ENCODE measurements around the gene CSNK2A2. TPM values are rescaled to one million over a fixed set of nuclear protein-coding genes. Genes with fewer than 3 reads are reported as not detected.

CSNK2A2 gene
- total RNA-seq, 2 experiments from 2014 or later, result 49.0 to 51.0 TPM

- CTCF ChIA-PET, result no interaction called here
- H3K36me3 Mint-ChIP-seq (ENCODE audit: low read depth), result no peaks in the 10 kb centered on the region
- no peak for ATAC-seq (ENCODE audit: poor library complexity)
Observed at GRCh38 chr16:58217311-58217925, 19.5 kb upstream of the CSNK2A2 start.

DNA sequence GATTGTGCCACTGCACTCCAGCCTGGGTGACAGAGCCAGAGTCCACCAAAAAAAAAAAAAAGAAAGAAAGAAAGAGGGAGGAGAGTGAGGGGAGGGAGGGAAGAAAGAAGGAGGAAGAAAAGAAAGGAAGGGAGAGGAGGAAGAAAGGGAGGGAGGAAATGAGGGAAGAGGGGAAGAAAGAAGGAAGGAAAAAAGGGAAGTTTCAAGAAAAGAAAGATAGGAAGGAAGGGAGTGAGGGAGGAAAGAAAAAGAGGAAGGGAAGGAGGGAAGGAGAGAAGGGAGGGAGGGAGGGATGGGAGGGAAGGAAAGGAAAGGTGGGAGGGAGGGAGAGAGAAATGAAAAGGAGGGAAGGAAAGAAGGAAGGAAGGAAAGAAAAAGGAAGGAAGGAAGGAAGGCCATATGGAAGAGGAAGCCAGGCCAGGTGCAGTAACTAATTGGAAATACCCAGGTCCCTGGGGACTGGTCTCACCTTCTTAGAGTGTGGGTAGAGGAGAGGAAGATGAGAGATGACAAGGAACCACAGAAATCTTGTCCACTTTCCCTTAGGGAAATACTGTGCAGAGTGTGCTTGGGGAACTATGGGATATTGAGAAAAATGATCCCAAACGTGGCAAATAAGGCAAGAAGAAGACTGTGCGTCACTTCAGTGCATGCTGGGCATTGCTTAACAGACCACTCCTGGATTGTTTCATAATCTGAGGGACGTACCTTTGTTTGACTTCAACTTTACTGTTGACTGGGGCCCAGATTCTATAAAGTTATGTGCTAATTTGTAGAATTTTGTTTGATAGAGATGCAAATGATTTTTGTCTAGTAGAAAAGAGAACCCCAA is 15.1 kb upstream of the CSNK2A2 start:
- Mint-ChIP-seq H3K4me3 (no peak overlapping the region), H3K9me3 (peaks cover 3% of the 10 kb centered on the region), H3K36me3 (ENCODE audit: low read depth) (no peaks in the 10 kb centered on the region), H3K27ac (no peak overlapping the region), H3K4me1 (ENCODE audit: low read depth) (no peaks in the 10 kb centered on the region), H3K27me3 (peaks cover 64% of the 10 kb centered on the region)
- Histone ChIP-seq H3K9me3 (ENCODE audit: control insufficient read depth in 1 of 2, insufficient read depth in 1 of 2, low read length in 2 of 2) (no peaks in the 10 kb centered on the region), H3K27ac (ENCODE audit: low read depth in 1 of 2, low read length in 2 of 2) (no peak overlapping the region), H3K4me1 (ENCODE audit: insufficient read depth, low read length) (no peaks in the 10 kb centered on the region), H3K36me3 (ENCODE audit: insufficient read depth, low read length) (no peaks in the 10 kb centered on the region), H3K4me3 (ENCODE audit: low read length) (no peak overlapping the region), H3K27me3 (ENCODE audit: control insufficient read depth in 1 of 2, insufficient read depth in 2 of 2, low read length in 2 of 2) (peaks cover 4 to 18% of the 10 kb centered on the region in 2 experiments)
- ChIA-PET CTCF (no interaction called here), POLR2A (no interaction called here)
- no peak for DNase-seq
- ATAC-seq (ENCODE audit: poor library complexity), result no peak
- TF ChIP-seq, protein P1, sequence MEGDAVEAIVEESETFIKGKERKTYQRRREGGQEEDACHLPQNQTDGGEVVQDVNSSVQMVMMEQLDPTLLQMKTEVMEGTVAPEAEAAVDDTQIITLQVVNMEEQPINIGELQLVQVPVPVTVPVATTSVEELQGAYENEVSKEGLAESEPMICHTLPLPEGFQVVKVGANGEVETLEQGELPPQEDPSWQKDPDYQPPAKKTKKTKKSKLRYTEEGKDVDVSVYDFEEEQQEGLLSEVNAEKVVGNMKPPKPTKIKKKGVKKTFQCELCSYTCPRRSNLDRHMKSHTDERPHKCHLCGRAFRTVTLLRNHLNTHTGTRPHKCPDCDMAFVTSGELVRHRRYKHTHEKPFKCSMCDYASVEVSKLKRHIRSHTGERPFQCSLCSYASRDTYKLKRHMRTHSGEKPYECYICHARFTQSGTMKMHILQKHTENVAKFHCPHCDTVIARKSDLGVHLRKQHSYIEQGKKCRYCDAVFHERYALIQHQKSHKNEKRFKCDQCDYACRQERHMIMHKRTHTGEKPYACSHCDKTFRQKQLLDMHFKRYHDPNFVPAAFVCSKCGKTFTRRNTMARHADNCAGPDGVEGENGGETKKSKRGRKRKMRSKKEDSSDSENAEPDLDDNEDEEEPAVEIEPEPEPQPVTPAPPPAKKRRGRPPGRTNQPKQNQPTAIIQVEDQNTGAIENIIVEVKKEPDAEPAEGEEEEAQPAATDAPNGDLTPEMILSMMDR (IDR thresholded peaks at IDR 0.05), result no peak
- intact Hi-C loops (cut with DNase I, micrococcal nuclease), result no loop called here

More at GRCh38 chr16:58217311-58217925, 19.5 kb upstream of the CSNK2A2 start:
- Mint-ChIP-seq H3K27me3 (peaks cover 36% of the 10 kb centered on the region), H3K4me1 (ENCODE audit: low read depth) (no peaks in the 10 kb centered on the region), H3K4me3 (no peak overlapping the region), H3K27ac (no peak overlapping the region), H3K9me3 (peaks cover 3% of the 10 kb centered on the region)
- Histone ChIP-seq H3K9me3 (ENCODE audit: control insufficient read depth in 1 of 2, insufficient read depth in 1 of 2, low read length in 2 of 2) (no peaks in the 10 kb centered on the region), H3K36me3 (ENCODE audit: insufficient read depth, low read length) (no peaks in the 10 kb centered on the region), H3K4me3 (ENCODE audit: low read length) (no peak overlapping the region), H3K27me3 (ENCODE audit: control insufficient read depth in 1 of 2, insufficient read depth in 2 of 2, low read length in 2 of 2) (peaks cover 3 to 6% of the 10 kb centered on the region in 2 experiments), H3K4me1 (ENCODE audit: insufficient read depth, low read length) (no peaks in the 10 kb centered on the region), H3K27ac (ENCODE audit: low read depth in 1 of 2, low read length in 2 of 2) (no peak overlapping the region)
- no peak for DNase-seq
- TF ChIP-seq, protein P1 (IDR thresholded peaks at IDR 0.05), result no peak
- intact Hi-C loops (cut with DNase I, micrococcal nuclease), result no loop called here
- POLR2A ChIA-PET, result no interaction called here

- H3K27ac ChIP-seq (ENCODE audit: low read depth in 1 of 2, low read length in 2 of 2), result no peak overlapping the region
- ChIA-PET POLR2A (no interaction called here), CTCF (no interaction called here)
- peaks cover 4 to 18% of the 10 kb centered on the region in 2 experiments for H3K27me3 ChIP-seq (ENCODE audit: control insufficient read depth in 1 of 2, insufficient read depth in 2 of 2, low read length in 2 of 2)
- no peak for DNase-seq
- peaks cover 70% of the 10 kb centered on the region for H3K27me3 Mint-ChIP-seq
- ATAC-seq (ENCODE audit: poor library complexity), result no peak
- no peaks in the 10 kb centered on the region for H3K4me1 ChIP-seq (ENCODE audit: insufficient read depth, low read length)
- H3K27ac Mint-ChIP-seq, result no peak overlapping the region
- H3K4me1 Mint-ChIP-seq (ENCODE audit: low read depth), result no peaks in the 10 kb centered on the region
- intact Hi-C loops (cut with DNase I, micrococcal nuclease), result no loop called here
- peaks cover 3% of the 10 kb centered on the region for H3K9me3 Mint-ChIP-seq
- no peaks in the 10 kb centered on the region for H3K36me3 ChIP-seq (ENCODE audit: insufficient read depth, low read length)
- TF ChIP-seq, protein P1 (IDR thresholded peaks at IDR 0.05), result no peak
- no peaks in the 10 kb centered on the region for H3K36me3 Mint-ChIP-seq (ENCODE audit: low read depth)
- H3K4me3 ChIP-seq (ENCODE audit: low read length), result no peak overlapping the region
- H3K9me3 ChIP-seq (ENCODE audit: control insufficient read depth in 1 of 2, insufficient read depth in 1 of 2, low read length in 2 of 2), result no peaks in the 10 kb centered on the region
- H3K4me3 Mint-ChIP-seq, result no peak overlapping the region
Observed at GRCh38 chr16:58211846-58212245, 13.9 kb upstream of the CSNK2A2 start.
